ENCODE measurements around the gene EHBP1L1.

DNA sequence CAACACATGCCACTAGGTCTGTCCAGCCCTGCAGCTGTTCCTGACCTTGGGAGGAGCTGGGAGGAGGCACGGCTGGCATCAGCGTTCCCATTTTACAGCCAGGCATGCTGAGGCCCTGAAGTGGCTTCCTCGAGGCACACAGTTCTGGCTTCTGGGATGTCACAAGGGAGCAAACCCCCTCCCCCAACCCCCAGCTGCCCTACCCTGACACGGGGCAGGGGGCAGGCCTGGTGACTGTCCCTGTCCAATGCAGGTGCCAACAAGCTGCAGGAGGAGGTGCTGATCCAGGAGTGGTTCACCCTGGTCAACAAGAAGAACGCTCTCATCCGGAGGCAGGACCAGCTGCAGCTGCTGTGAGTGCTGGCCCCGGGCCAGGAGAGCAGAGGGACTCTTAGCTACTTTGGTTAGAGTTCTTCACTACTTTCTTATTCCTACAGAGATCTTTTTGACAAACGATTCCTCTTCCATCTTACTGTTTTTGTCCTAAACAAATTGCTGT lies 14.4 kb downstream of the EHBP1L1 start:
- TF ChIP-seq CTCF (conservative IDR thresholded peaks at IDR 0.05 in 1 of 2, IDR thresholded peaks at IDR 0.05 in 1 of 2; ENCODE audit: extremely low read depth in 1 of 2, insufficient read depth in 1 of 2, low read depth in 1 of 2, low read length in 2 of 2), result no peak
- no peak for TF ChIP-seq EZH2 (IDR thresholded peaks at IDR 0.05; ENCODE audit: borderline replicate concordance, low read length)
